ENCODE measurements around the gene LRRC51. TPM values are rescaled to one million over a fixed set of nuclear protein-coding genes. Genes with fewer than 3 reads are reported as not detected.
A peak's percentile ranks its signal among the peaks of the same experiment; 100 is the strongest.
"Not testable (repeated sequence)": the region's sequence is repeated elsewhere in the genome, so short reads cannot be mapped to it uniquely, and the experiment has no call there.

LRRC51 gene
- total RNA-seq, 2 donors from 2014 or later, result 3.9 to 5.0 TPM

- DNase-seq (no peak), ATAC-seq (no peak)
- intact Hi-C loops (cut with DNase I), result no loop called here
These were observed 45.3 kb downstream of the LRRC51 start for GRCh38 chr11:72125956-72126355.

GRCh38 chr11:72127923-72128322, 47.3 kb downstream of the LRRC51 start:
- intact Hi-C loops (cut with DNase I), result no loop called here
- ATAC-seq, result no peak
- DNase-seq, result no peak

- ATAC-seq (no peak), DNase-seq (no peak)
- intact Hi-C loops (cut with DNase I), result no loop called here
These were observed 48.7 kb downstream of the LRRC51 start for GRCh38 chr11:72129381-72129780.

GRCh38 chr11:72132646-72133045, 52.0 kb downstream of the LRRC51 start:
- intact Hi-C loops (cut with DNase I), result no loop called here
- no peak for ATAC-seq
- DNase-seq, result no peak

- intact Hi-C loops (cut with DNase I); DNase-seq: not testable (repeated sequence)
- peak in 1 of 2 donors; percentile 31 for ATAC-seq
These were observed 54.8 kb downstream of the LRRC51 start, which contains the start of gene FOLR3 for GRCh38 chr11:72135473-72135872. FOLR3 (plus strand) TSS chr11:72135725; CDS start chr11:72135953, 228 bp downstream.

- ATAC-seq, result no peak
- intact Hi-C loops (cut with DNase I), result no loop called here
- no peak for DNase-seq
These were observed 55.4 kb downstream of the LRRC51 start for GRCh38 chr11:72135891-72136683.

GRCh38 chr11:72136684-72137262, 56.1 kb downstream of the LRRC51 start:
- intact Hi-C loops (cut with DNase I), result no loop called here
- ATAC-seq (no peak), DNase-seq (no peak)

GRCh38 chr11:72138821-72139390, 58.3 kb downstream of the LRRC51 start:
- intact Hi-C loops (cut with DNase I), result no loop called here
- no peak for ATAC-seq
- DNase-seq, result no peak

GRCh38 chr11:72139500-72139899, 58.9 kb downstream of the LRRC51 start:
- ATAC-seq (no peak), DNase-seq (no peak)
- intact Hi-C loops (cut with DNase I), result no loop called here

GRCh38 chr11:72140661-72141060, 60.0 kb downstream of the LRRC51 start:
- intact Hi-C loops (cut with DNase I), result loop anchor here in 1 of 2 donors (10.0 kb wide), 1 partner anchor 166 kb away; no protein-coding TSS in a partner anchor
- ATAC-seq, result no peak
- DNase-seq, result no peak

GRCh38 chr11:72141066-72141465, 60.4 kb downstream of the LRRC51 start:
- ATAC-seq (no peak), DNase-seq (no peak)
- intact Hi-C loops (cut with DNase I), result loop anchor here in 1 of 2 donors (10.0 kb wide), 1 partner anchor 166 kb away; no protein-coding TSS in a partner anchor

- intact Hi-C loops (cut with DNase I), result loop anchor here in 1 of 2 donors (10.0 kb wide), 1 partner anchor 167 kb away; no protein-coding TSS in a partner anchor
- ATAC-seq, DNase-seq: not testable (repeated sequence)
These were observed 61.4 kb downstream of the LRRC51 start for GRCh38 chr11:72142086-72142485.

GRCh38 chr11:72142543-72142942, 61.9 kb downstream of the LRRC51 start:
- not testable (repeated sequence) for DNase-seq, ATAC-seq
- intact Hi-C loops (cut with DNase I), result loop anchor here in 1 of 2 donors (10.0 kb wide), 1 partner anchor 168 kb away; no protein-coding TSS in a partner anchor

GRCh38 chr11:72144807-72145565, 64.3 kb downstream of the LRRC51 start:
- intact Hi-C loops (cut with DNase I), result loop anchor here in 1 of 2 donors (2.0 to 10.0 kb wide), 2 partner anchors 120 to 170 kb away; no protein-coding TSS in a partner anchor
- no peak for DNase-seq

More at GRCh38 chr11:72144807-72145565, 64.3 kb downstream of the LRRC51 start:
- no peak for ATAC-seq

Small RNA genes within 50 kb of the gene (microRNA-seq; reads per million reads assigned to microRNA genes)
- gene MIR3165, result 0 reads per million in 2 donors

Other genes starting within 250 kb of the LRRC51 start
- gene DEFB108B, start 247.7 kb upstream of the LRRC51 start, total RNA-seq, result not detected
- gene DEFB131B, start 202.4 kb upstream of the LRRC51 start, total RNA-seq, result not detected
- gene XNDC1N, start 152.3 kb upstream of the LRRC51 start, total RNA-seq, result 1 to 10 TPM; 3.8 to 5.5 TPM
- gene RNF121, start 151.8 kb upstream of the LRRC51 start, total RNA-seq, result 10 to 100 TPM; 25.9 to 26.9 TPM
- gene IL18BP, start 81.9 kb upstream of the LRRC51 start, total RNA-seq, result 1 to 10 TPM; 4.4 to 7.3 TPM
- gene NUMA1, start 308 bp upstream of the LRRC51 start, total RNA-seq, result 10 to 100 TPM; 73.3 to 86.7 TPM
- 10 to 100 TPM; 76.4 to 88.0 TPM for gene LAMTOR1, start 22.4 kb downstream of the LRRC51 start, total RNA-seq
- not detected for gene TOMT, start 25.1 kb downstream of the LRRC51 start, total RNA-seq
- gene ANAPC15, start 31.8 kb downstream of the LRRC51 start, total RNA-seq, result 10 to 100 TPM; 43.3 to 45.0 TPM
- gene FOLR3, start 54.9 kb downstream of the LRRC51 start, total RNA-seq, result 1 to 10 TPM; 2.2 to 3.5 TPM
- not detected for gene FOLR1, start 111.3 kb downstream of the LRRC51 start, total RNA-seq
- gene FOLR2, start 135.9 kb downstream of the LRRC51 start, total RNA-seq, result 10 to 100 TPM; 24.0 to 57.0 TPM
- 10 to 100 TPM; 89.5 to 96.4 TPM for gene INPPL1, start 143.9 kb downstream of the LRRC51 start, total RNA-seq
- not detected for gene PHOX2A, start 163.3 kb downstream of the LRRC51 start, total RNA-seq

Data from left cardiac atrium (tissue), 4 donors.